22Rv1 (cell line): ENCODE measurements around the gene BGLAP.

Experiments used
- H3K27ac ChIP-seq: fragments of 450-650 bp; 2 replicates; pipeline ENCODE4 v1.5.1; 2017
- ZFX ChIP-seq: fragments of 450-650 bp; IDR thresholded peaks from 2 replicates; pipeline ENCODE4 v1.6.1; 2017; ENCODE audit warnings: antibody characterized with exemption, borderline replicate concordance
- TF ChIP-seq, protein P1 (sequence below): fragments of 450-650 bp; IDR thresholded peaks from 2 replicates; pipeline ENCODE4 v1.5.1; 2017; ENCODE audit warnings: mild to moderate bottlenecking

Gene BGLAP

GRCh38 chr1:156258859-156259258, 16.9 kb downstream of the BGLAP start:
- TF ChIP-seq, protein P1, sequence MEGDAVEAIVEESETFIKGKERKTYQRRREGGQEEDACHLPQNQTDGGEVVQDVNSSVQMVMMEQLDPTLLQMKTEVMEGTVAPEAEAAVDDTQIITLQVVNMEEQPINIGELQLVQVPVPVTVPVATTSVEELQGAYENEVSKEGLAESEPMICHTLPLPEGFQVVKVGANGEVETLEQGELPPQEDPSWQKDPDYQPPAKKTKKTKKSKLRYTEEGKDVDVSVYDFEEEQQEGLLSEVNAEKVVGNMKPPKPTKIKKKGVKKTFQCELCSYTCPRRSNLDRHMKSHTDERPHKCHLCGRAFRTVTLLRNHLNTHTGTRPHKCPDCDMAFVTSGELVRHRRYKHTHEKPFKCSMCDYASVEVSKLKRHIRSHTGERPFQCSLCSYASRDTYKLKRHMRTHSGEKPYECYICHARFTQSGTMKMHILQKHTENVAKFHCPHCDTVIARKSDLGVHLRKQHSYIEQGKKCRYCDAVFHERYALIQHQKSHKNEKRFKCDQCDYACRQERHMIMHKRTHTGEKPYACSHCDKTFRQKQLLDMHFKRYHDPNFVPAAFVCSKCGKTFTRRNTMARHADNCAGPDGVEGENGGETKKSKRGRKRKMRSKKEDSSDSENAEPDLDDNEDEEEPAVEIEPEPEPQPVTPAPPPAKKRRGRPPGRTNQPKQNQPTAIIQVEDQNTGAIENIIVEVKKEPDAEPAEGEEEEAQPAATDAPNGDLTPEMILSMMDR: no peak
- TF ChIP-seq ZFX: no peak
- no peak overlapping the region for H3K27ac ChIP-seq

GRCh38 chr1:156259805-156260204, 17.8 kb downstream of the BGLAP start:
- H3K27ac ChIP-seq: no peak overlapping the region
- TF ChIP-seq, protein P1: peak; percentile 20; the same call in 1 of the 2 replicates
- no peak for TF ChIP-seq ZFX

DNA sequence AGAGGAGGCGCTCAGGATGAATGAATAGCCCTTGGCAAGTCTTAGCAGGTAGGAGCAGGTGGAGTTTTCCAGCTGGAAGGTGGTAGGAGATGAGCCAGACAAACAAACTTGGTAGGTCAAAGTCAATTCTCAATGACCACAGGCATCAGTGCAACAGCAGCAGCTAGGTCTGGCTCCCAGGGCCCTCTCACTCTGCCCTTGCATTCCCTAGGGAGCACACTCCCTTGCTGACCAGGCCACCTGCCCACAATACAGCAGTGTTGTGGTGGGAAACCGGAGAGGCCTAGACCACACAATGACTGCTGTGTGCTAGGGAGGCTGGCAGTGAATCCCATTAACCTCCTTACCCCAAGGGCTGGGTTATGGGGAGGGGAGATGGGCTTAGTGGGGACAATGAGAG, 18.9 kb downstream of the BGLAP start:
- TF ChIP-seq ZFX: no peak
- TF ChIP-seq, protein P1: no peak
- H3K27ac ChIP-seq: no peak overlapping the region

DNA sequence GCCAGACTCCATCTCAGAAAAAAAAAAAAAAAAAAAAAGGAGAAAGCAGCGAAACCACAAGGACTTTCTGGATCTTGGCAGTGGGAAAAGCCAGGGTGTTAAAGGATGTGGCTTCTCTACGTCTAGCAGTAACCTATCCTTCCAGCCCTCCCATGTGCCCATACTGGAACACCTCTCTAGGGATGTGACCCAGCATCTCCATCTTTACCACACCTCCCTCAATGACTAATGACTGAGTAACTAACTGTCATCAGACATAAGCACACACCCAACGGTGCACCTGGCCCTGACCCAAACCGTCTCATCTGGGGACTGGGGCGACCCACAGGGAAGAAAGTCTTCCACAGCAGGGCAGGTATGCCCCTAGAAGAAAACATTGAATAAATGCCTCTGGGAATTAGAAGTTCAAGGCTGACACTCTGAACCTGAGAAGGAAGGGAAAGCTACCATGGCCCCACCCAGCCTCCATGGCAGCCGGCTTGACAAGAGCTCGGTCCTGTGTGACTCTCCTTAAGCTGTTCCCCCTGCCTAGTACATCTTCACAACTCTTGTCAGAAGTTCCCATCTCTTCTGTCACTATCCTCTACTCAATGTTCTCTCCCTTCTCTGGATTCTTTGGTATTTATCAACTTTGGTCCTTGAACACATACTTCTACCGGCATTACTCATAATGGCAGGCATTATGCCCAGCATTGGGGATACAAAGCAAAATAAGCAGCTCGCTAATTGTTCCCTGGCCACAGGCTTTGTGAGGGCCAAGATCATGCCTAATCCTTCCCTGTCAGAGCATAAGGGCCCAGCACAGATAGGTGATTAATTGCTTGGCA, 20.7 kb downstream of the BGLAP start:
- TF ChIP-seq, protein P1: no peak
- TF ChIP-seq ZFX: no peak
- no peak overlapping the region for H3K27ac ChIP-seq

DNA sequence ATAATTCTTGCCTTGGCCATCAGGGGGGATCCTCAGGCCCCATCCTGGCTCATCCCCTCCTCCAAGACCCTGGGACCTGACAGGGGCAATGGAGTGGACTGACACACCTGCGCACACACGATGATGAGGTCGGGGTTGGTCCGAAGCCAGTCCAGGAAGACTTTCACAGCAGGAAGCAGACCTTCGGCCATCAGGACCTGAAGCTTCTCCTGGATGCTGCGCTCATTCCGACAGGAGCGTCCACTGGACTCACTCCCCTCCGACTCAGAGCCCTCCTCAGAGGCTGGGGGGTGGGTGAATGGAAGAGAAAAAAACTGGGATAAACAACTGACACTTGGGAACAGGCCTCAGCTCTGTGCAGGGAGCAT, 21.3 kb downstream of the BGLAP start:
- H3K27ac ChIP-seq: no peak overlapping the region
- TF ChIP-seq ZFX: no peak
- TF ChIP-seq, protein P1: no peak

- TF ChIP-seq, protein P1: no peak
- TF ChIP-seq ZFX: no peak
- H3K27ac ChIP-seq: no peak overlapping the region
Measured at GRCh38 chr1:156266051-156266450, 24.1 kb downstream of the BGLAP start.

DNA sequence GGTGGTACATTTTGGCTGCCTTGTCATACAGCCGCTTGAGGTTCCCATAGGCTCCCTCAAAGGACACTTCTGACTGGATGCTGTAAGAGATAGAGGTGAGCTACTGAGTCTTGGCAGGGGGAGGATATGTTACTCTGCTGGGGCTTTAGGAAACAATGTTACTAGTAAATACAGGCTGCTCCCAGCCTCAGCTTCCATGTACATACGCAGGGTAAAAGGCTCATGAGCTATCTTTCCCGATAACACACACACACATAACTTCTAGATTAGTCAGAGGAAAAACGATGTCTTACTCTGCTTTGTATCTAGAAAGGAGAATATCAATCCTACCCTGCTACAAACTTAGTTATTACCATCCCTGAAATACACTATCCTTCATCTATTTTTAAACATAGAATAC, 26.4 kb downstream of the BGLAP start:
- H3K27ac ChIP-seq: no peak overlapping the region
- TF ChIP-seq, protein P1: no peak
- no peak for TF ChIP-seq ZFX
